Measurements from ENCODE around the gene UMPS. TPM values are rescaled to one million over a fixed set of nuclear protein-coding genes. Genes with fewer than 3 reads are reported as not detected.

UMPS gene
- total RNA-seq, 1 experiment from 2014 or later: 56.7 TPM

Other genes starting within 250 kb of the UMPS start
- gene ITGB5, start 156.9 kb downstream of the UMPS start, total RNA-seq (2014; rRNA removed; shearing (Covaris generic); ENCODE audit: low replicate concordance): 115 and 121 TPM in 2 replicates
- gene MUC13, start 204.3 kb downstream of the UMPS start, total RNA-seq (2014; rRNA removed; shearing (Covaris generic); ENCODE audit: low replicate concordance): not detected in 2 replicates